DLD1 (cell line): ENCODE data around the gene PDZK1IP1.
"Not testable (repeated sequence)": the region's sequence is repeated elsewhere in the genome, so short reads cannot be mapped to it uniquely, and the experiment has no call there.

Experiments used
- in situ Hi-C: cut with HindIII; loops from 2 replicates; pipeline ENCODE4 v1.10.0; 2017; ENCODE audit warnings: low sequenced_read_pairs

Gene PDZK1IP1

DNA sequence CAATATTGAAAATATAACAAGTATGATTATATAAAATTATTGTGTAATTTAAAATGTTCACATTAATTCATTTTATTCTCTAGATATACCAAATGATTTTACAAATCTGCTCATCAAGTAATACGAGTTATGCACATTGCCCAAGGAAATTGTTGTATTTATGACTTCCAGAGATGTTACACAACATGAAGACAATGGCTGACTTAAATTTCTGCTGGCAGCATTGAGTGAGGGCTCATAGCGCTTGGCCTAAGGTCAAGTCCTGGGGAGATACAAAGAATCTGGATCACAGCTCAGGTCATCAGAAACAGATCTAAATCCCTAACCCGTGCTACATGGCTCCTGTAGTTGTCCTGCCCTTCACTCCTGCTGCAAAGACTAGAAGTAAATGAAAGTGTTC is 49.5 kb downstream of the PDZK1IP1 start:
- in situ Hi-C loops, result not testable (repeated sequence)

DNA sequence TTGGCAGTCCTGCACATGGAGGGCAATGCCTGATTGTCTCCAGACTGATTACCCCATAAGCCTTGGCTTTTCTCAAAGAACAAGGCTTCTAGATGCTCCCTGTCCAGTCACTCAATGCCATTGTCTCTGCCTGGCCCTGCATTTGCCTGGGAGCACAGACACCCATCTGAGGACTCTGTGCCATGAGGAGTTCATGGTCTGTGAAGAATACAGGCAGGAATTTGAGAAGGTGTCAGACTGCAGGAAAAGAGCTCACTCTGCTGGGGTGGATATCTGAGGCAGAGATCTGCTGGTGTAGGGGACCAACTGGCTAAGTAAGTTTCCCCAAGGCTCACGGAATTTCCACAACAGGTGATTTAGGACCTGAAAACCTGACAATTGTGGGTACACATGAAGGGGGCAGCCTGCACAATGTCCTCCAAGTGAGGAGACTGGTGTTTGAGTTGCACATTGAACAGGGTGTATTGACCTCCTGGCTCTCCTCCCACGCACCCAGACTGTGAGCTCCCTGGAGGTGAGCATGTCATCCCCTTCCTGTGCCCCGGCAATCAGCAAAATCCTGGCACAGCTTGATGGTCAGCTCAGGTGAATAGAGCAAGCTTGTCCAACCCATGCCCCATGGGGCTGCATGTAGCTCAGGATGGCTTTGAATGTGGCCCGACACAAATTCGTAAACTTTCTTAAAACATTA is 51.8 kb downstream of the PDZK1IP1 start:
- in situ Hi-C loops, result no loop called here

DNA sequence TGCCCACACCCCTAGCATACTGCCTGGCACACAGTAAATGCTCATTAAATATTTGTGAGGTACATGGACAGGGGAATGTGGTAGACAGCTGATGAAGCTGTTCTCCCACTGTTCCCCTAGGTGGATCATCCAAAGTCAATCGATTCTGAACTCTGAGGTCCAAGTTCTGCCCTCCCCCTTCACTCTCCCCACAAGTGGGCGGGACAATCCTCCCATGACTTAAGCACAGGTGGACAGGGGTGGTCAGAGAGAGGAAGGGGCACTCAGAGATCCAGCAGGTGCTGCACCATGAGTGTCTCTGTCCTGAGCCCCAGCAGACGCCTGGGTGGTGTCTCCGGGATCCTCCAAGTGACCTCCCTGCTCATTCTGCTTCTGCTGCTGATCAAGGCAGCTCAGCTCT is 52.6 kb downstream of the PDZK1IP1 start, which contains the start of gene CYP4A22:
Gene CYP4A22, plus strand, starts transcription at position 244 of the 400 bp plus-strand sequence. Its CDS starts 45 bp downstream, at position 289.
- in situ Hi-C loops, result no loop called here
